Measurements from ENCODE around the gene DUXA.

DUXA gene

DNA sequence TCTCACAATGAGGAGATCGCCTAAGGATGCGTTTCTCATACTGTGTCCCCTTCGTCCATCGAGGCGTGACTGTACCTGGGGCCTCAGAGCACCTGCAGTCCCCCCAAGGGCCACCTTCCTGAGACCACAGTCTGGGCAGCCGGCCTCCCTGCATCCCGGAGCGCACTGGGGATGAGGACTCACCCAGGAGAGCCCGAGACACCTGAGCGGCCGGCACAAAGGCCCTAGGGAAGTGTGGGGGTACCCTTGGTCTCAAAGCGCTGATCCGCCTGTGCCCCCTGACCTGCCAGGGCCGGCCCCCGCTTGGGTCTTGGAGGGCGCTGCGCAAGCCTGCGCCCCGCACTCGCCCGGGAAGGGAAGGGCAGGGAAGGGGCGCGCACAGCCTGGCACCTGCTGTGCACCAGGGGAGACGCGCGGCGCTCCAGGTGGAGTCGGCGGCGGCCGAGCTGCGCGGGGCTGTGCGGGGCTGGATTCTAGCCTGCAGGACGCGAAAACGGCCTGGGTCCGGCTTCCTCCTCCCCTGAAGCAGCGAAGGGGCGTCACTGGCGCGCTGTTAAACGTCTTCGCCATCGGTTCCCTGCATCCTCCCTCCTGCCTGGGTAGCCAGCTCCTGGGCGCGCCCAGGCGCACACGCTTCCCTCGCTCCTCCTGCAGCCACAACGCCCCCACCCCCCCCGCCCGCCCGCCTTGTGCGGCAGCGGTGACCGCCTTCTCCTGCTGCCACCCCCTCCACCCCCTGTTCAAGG is 61.1 kb downstream of the DUXA start:
- no peak for DNase-seq (ENCODE audit: low spot score)

Data from AG20443 (cell line).